HG02973 (cell line): ENCODE data around the gene GDPD4.

Experiments used
- ATAC-seq: cut with Tn5 transposase; IDR thresholded peaks from one replicate; pipeline ENCODE4 v1.9.1; 2021; ENCODE audit warnings: moderate library complexity; ENCODE audit not compliant: unreplicated experiment

The GDPD4 gene

GRCh38 chr11:77299528-77299993 is 1.9 kb downstream of the GDPD4 start:
- ATAC-seq, result no peak

- ATAC-seq, result no peak
Observed at GRCh38 chr11:77294040-77294439, 7.4 kb downstream of the GDPD4 start.

GRCh38 chr11:77289737-77290136 is 11.7 kb downstream of the GDPD4 start:
- ATAC-seq, result no peak

- no peak for ATAC-seq
Observed at GRCh38 chr11:77287615-77288273, 13.7 kb downstream of the GDPD4 start.

GRCh38 chr11:77287136-77287535 is 14.3 kb downstream of the GDPD4 start:
- ATAC-seq, result no peak

- ATAC-seq, result no peak
Observed at GRCh38 chr11:77284476-77285468, 16.7 kb downstream of the GDPD4 start.

- no peak for ATAC-seq
Observed at GRCh38 chr11:77283101-77283500, 18.4 kb downstream of the GDPD4 start.

- no peak for ATAC-seq
Observed at GRCh38 chr11:77278595-77279506, 22.6 kb downstream of the GDPD4 start.

- ATAC-seq, result no peak
Observed at GRCh38 chr11:77276271-77276670, 25.2 kb downstream of the GDPD4 start.

- no peak for ATAC-seq
Observed at GRCh38 chr11:77270921-77271320, 30.6 kb downstream of the GDPD4 start.

- no peak for ATAC-seq
Observed at GRCh38 chr11:77269484-77270123, 31.9 kb downstream of the GDPD4 start.

- no peak for ATAC-seq
Observed at GRCh38 chr11:77267962-77268361, 33.5 kb downstream of the GDPD4 start.

GRCh38 chr11:77266766-77267165 is 34.7 kb downstream of the GDPD4 start:
- no peak for ATAC-seq

GRCh38 chr11:77262803-77263202 is 38.7 kb downstream of the GDPD4 start:
- no peak for ATAC-seq

- no peak for ATAC-seq
Observed at GRCh38 chr11:77259641-77260040, 41.8 kb downstream of the GDPD4 start.

- no peak for ATAC-seq
Observed at GRCh38 chr11:77253690-77254089, 47.8 kb downstream of the GDPD4 start.

GRCh38 chr11:77252555-77253270 is 48.8 kb downstream of the GDPD4 start:
- ATAC-seq, result no peak

GRCh38 chr11:77250881-77251640 is 50.4 kb downstream of the GDPD4 start:
- no peak for ATAC-seq

GRCh38 chr11:77249427-77249826 is 52.1 kb downstream of the GDPD4 start:
- ATAC-seq, result no peak
